Measurements from ENCODE around the gene DPYSL3.
A peak's percentile ranks its signal among the peaks of the same experiment; 100 is the strongest.

The DPYSL3 gene

GRCh38 chr5:147398860-147399259 lies 111.0 kb downstream of the DPYSL3 start:
- Histone ChIP-seq H2BK120ac (ENCODE audit: insufficient read depth, low read length, poor library complexity) (no peak overlapping the region), H2BK12ac (ENCODE audit: low read length) (no peak overlapping the region), H2AFZ (ENCODE audit: insufficient read depth, low read length, poor library complexity) (no peak overlapping the region), H4K12ac (ENCODE audit: low read depth, low read length) (no peak overlapping the region), H3K14ac (ENCODE audit: low read length) (no peak overlapping the region), H3K9ac (ENCODE audit: low read length) (no peak overlapping the region), H3K4me2 (ENCODE audit: low read length) (no peak overlapping the region), H4K91ac (ENCODE audit: low read depth, low read length) (no peak overlapping the region), H3K23ac (ENCODE audit: low read length) (no peak overlapping the region), H3K4me3 (ENCODE audit: low read depth, low read length) (no peak overlapping the region), H3K18ac (ENCODE audit: low read length) (no peak overlapping the region), H4K8ac (ENCODE audit: low read depth, low read length) (no peak overlapping the region), H3K27ac (ENCODE audit: low read depth, low read length) (no peak overlapping the region), H2AK5ac (ENCODE audit: low read length) (no peak overlapping the region), H3K36me3 (ENCODE audit: control insufficient read depth in 1 of 2, insufficient read depth in 2 of 2, low read length in 2 of 2) (peaks cover 33 to 53% of the 10 kb centered on the region in 2 experiments), H3K79me1 (ENCODE audit: low read length) (peaks cover 2% of the 10 kb centered on the region), H3K4ac (ENCODE audit: low read depth, low read length) (no peak overlapping the region), H2BK5ac (ENCODE audit: low read depth, low read length, poor library complexity) (no peak overlapping the region), H3K9me3 (ENCODE audit: insufficient read depth, low read depth, low read length) (no peaks in the 10 kb centered on the region), H3K79me2 (ENCODE audit: control insufficient read depth, insufficient read depth, low read length, poor library complexity) (no peaks in the 10 kb centered on the region), H3K27me3 (ENCODE audit: insufficient read depth, low read length) (no peaks in the 10 kb centered on the region), H3K4me1 (ENCODE audit: control insufficient read depth in 1 of 2, insufficient read depth in 2 of 2, low read length in 2 of 2) (peaks cover 1 to 4% of the 10 kb centered on the region in 2 experiments)
- WGBS (ENCODE audit: extremely low coverage, insufficient coverage, insufficient read length), result no CpG with 5 or more reads among the region's 9 CpGs
- no peak for DNase-seq

GRCh38 chr5:147397616-147398015 lies 112.3 kb downstream of the DPYSL3 start:
- Histone ChIP-seq H3K18ac (ENCODE audit: low read length) (no peak overlapping the region), H3K9ac (ENCODE audit: low read length) (no peak overlapping the region), H3K4me1 (ENCODE audit: control insufficient read depth in 1 of 2, insufficient read depth in 2 of 2, low read length in 2 of 2) (no peaks in the 10 kb centered on the region), H3K4me3 (ENCODE audit: low read depth, low read length) (no peak overlapping the region), H3K36me3 (ENCODE audit: control insufficient read depth in 1 of 2, insufficient read depth in 2 of 2, low read length in 2 of 2) (peaks cover 38 to 63% of the 10 kb centered on the region in 2 experiments), H2AK5ac (ENCODE audit: low read length) (no peak overlapping the region), H2BK120ac (ENCODE audit: insufficient read depth, low read length, poor library complexity) (no peak overlapping the region), H3K79me2 (ENCODE audit: control insufficient read depth, insufficient read depth, low read length, poor library complexity) (no peaks in the 10 kb centered on the region), H4K91ac (ENCODE audit: low read depth, low read length) (no peak overlapping the region), H2BK5ac (ENCODE audit: low read depth, low read length, poor library complexity) (no peak overlapping the region), H4K8ac (ENCODE audit: low read depth, low read length) (no peak overlapping the region), H3K9me3 (ENCODE audit: insufficient read depth, low read depth, low read length) (no peaks in the 10 kb centered on the region), H3K14ac (ENCODE audit: low read length) (no peak overlapping the region), H3K27ac (ENCODE audit: low read depth, low read length) (no peak overlapping the region), H3K23ac (ENCODE audit: low read length) (no peak overlapping the region), H3K4ac (ENCODE audit: low read depth, low read length) (no peak overlapping the region), H4K12ac (ENCODE audit: low read depth, low read length) (no peak overlapping the region), H3K4me2 (ENCODE audit: low read length) (no peak overlapping the region), H3K79me1 (ENCODE audit: low read length) (no peaks in the 10 kb centered on the region), H2AFZ (ENCODE audit: insufficient read depth, low read length, poor library complexity) (no peak overlapping the region), H2BK12ac (ENCODE audit: low read length) (no peak overlapping the region), H3K27me3 (ENCODE audit: insufficient read depth, low read length) (no peaks in the 10 kb centered on the region)
- WGBS (ENCODE audit: extremely low coverage, insufficient coverage, insufficient read length), result no CpG with 5 or more reads among the region's 11 CpGs
- DNase-seq, result no peak

- H3K9me3 ChIP-seq (ENCODE audit: insufficient read depth, low read depth, low read length), result no peaks in the 10 kb centered on the region
- WGBS (ENCODE audit: extremely low coverage, insufficient coverage, insufficient read length), result no CpG with 5 or more reads among the region's 8 CpGs
- H3K79me2 ChIP-seq (ENCODE audit: control insufficient read depth, insufficient read depth, low read length, poor library complexity), result no peaks in the 10 kb centered on the region
- H4K8ac ChIP-seq (ENCODE audit: low read depth, low read length), result no peak overlapping the region
- no peak overlapping the region for H2AK5ac ChIP-seq (ENCODE audit: low read length)
- no peak overlapping the region for H3K4me2 ChIP-seq (ENCODE audit: low read length)
- no peaks in the 10 kb centered on the region for H3K79me1 ChIP-seq (ENCODE audit: low read length)
- H2BK12ac ChIP-seq (ENCODE audit: low read length), result no peak overlapping the region
- H3K9ac ChIP-seq (ENCODE audit: low read length), result no peak overlapping the region
- H3K27me3 ChIP-seq (ENCODE audit: insufficient read depth, low read length), result no peaks in the 10 kb centered on the region
- H3K14ac ChIP-seq (ENCODE audit: low read length), result no peak overlapping the region
- no peak overlapping the region for H2AFZ ChIP-seq (ENCODE audit: insufficient read depth, low read length, poor library complexity)
- no peak overlapping the region for H3K23ac ChIP-seq (ENCODE audit: low read length)
- no peak overlapping the region for H4K12ac ChIP-seq (ENCODE audit: low read depth, low read length)
- H3K4me3 ChIP-seq (ENCODE audit: low read depth, low read length), result no peak overlapping the region
- H3K4ac ChIP-seq (ENCODE audit: low read depth, low read length), result no peak overlapping the region
- no peak for DNase-seq
- H2BK120ac ChIP-seq (ENCODE audit: insufficient read depth, low read length, poor library complexity), result no peak overlapping the region
- H3K27ac ChIP-seq (ENCODE audit: low read depth, low read length), result no peak overlapping the region
- no peaks in the 10 kb centered on the region for H3K4me1 ChIP-seq (ENCODE audit: control insufficient read depth in 1 of 2, insufficient read depth in 2 of 2, low read length in 2 of 2)
- peaks cover 39 to 61% of the 10 kb centered on the region in 2 experiments for H3K36me3 ChIP-seq (ENCODE audit: control insufficient read depth in 1 of 2, insufficient read depth in 2 of 2, low read length in 2 of 2)
- no peak overlapping the region for H4K91ac ChIP-seq (ENCODE audit: low read depth, low read length)
- H3K18ac ChIP-seq (ENCODE audit: low read length), result no peak overlapping the region
- H2BK5ac ChIP-seq (ENCODE audit: low read depth, low read length, poor library complexity), result no peak overlapping the region
These were observed 113.6 kb downstream of the DPYSL3 start for GRCh38 chr5:147396070-147396823.

- no peak overlapping the region for H3K4ac ChIP-seq (ENCODE audit: low read depth, low read length)
- H2AFZ ChIP-seq (ENCODE audit: insufficient read depth, low read length, poor library complexity), result no peak overlapping the region
- WGBS (ENCODE audit: extremely low coverage, insufficient coverage, insufficient read length), result no CpG with 5 or more reads among the region's 15 CpGs
- H3K9ac ChIP-seq (ENCODE audit: low read length), result no peak overlapping the region
- H3K27ac ChIP-seq (ENCODE audit: low read depth, low read length), result no peak overlapping the region
- DNase-seq, result peak; percentile 45 to 75
- H4K12ac ChIP-seq (ENCODE audit: low read depth, low read length), result no peak overlapping the region
- H3K18ac ChIP-seq (ENCODE audit: low read length), result no peak overlapping the region
- H3K4me3 ChIP-seq (ENCODE audit: low read depth, low read length), result no peak overlapping the region
- no peak overlapping the region for H3K4me2 ChIP-seq (ENCODE audit: low read length)
- no peaks in the 10 kb centered on the region for H3K27me3 ChIP-seq (ENCODE audit: insufficient read depth, low read length)
- H3K79me2 ChIP-seq (ENCODE audit: control insufficient read depth, insufficient read depth, low read length, poor library complexity), result no peaks in the 10 kb centered on the region
- H2BK12ac ChIP-seq (ENCODE audit: low read length), result no peak overlapping the region
- H3K14ac ChIP-seq (ENCODE audit: low read length), result no peak overlapping the region
- peaks cover 37 to 55% of the 10 kb centered on the region in 2 experiments for H3K36me3 ChIP-seq (ENCODE audit: control insufficient read depth in 1 of 2, insufficient read depth in 2 of 2, low read length in 2 of 2)
- no peaks in the 10 kb centered on the region for H3K79me1 ChIP-seq (ENCODE audit: low read length)
- H4K8ac ChIP-seq (ENCODE audit: low read depth, low read length), result no peak overlapping the region
- H2AK5ac ChIP-seq (ENCODE audit: low read length), result no peak overlapping the region
- H2BK5ac ChIP-seq (ENCODE audit: low read depth, low read length, poor library complexity), result no peak overlapping the region
- no peak overlapping the region for H4K91ac ChIP-seq (ENCODE audit: low read depth, low read length)
- no peak overlapping the region for H3K23ac ChIP-seq (ENCODE audit: low read length)
- H2BK120ac ChIP-seq (ENCODE audit: insufficient read depth, low read length, poor library complexity), result no peak overlapping the region
- H3K4me1 ChIP-seq (ENCODE audit: control insufficient read depth in 1 of 2, insufficient read depth in 2 of 2, low read length in 2 of 2), result peaks cover 2 to 3% of the 10 kb centered on the region in 2 experiments
- no peaks in the 10 kb centered on the region for H3K9me3 ChIP-seq (ENCODE audit: insufficient read depth, low read depth, low read length)
These were observed 115.8 kb downstream of the DPYSL3 start for GRCh38 chr5:147393874-147394672.

Data from trophoblast cell (in vitro differentiated cells and primary cell).